HG02840 (cell line): ENCODE measurements around the gene GPR135.
"Not testable (repeated sequence)": the region's sequence is repeated elsewhere in the genome, so short reads cannot be mapped to it uniquely, and the experiment has no call there.

ENCODE experiments used
- ATAC-seq: cut with Tn5 transposase; IDR thresholded peaks from one replicate; pipeline ENCODE4 v1.9.1; 2021; ENCODE audit warnings: mild to moderate bottlenecking, moderate library complexity, moderate number of reproducible peaks; ENCODE audit not compliant: unreplicated experiment, low FRiP score

GPR135 gene

GRCh38 chr14:59478540-59478939 is 13.4 kb upstream of the GPR135 start:
- ATAC-seq, result no peak

GRCh38 chr14:59475709-59476108 is 10.5 kb upstream of the GPR135 start:
- no peak for ATAC-seq

GRCh38 chr14:59474172-59474571 is 9.0 kb upstream of the GPR135 start:
- no peak for ATAC-seq

- ATAC-seq, result peak; percentile 64
Measured at GRCh38 chr14:59464486-59465315, 479 bp downstream of the GPR135 start.

- no peak for ATAC-seq
Measured at GRCh38 chr14:59463787-59464485, 1.2 kb downstream of the GPR135 start.

GRCh38 chr14:59461891-59462290 is 3.3 kb downstream of the GPR135 start:
- ATAC-seq, result no peak

- no peak for ATAC-seq
Measured at GRCh38 chr14:59460378-59460777, 4.8 kb downstream of the GPR135 start.

- no peak for ATAC-seq
Measured at GRCh38 chr14:59458486-59458885, 6.7 kb downstream of the GPR135 start.

- no peak for ATAC-seq
Measured at GRCh38 chr14:59455411-59455810, 9.8 kb downstream of the GPR135 start.

- no peak for ATAC-seq
Measured at GRCh38 chr14:59454139-59454538, 11.0 kb downstream of the GPR135 start.

GRCh38 chr14:59451849-59452248 is 13.3 kb downstream of the GPR135 start:
- ATAC-seq, result no peak

GRCh38 chr14:59450716-59451115 is 14.5 kb downstream of the GPR135 start:
- ATAC-seq, result no peak

GRCh38 chr14:59448673-59449072 is 16.5 kb downstream of the GPR135 start:
- ATAC-seq, result not testable (repeated sequence)

- ATAC-seq, result no peak
Measured at GRCh38 chr14:59439256-59439965, 25.8 kb downstream of the GPR135 start.

- no peak for ATAC-seq
Measured at GRCh38 chr14:59438195-59438647, 27.0 kb downstream of the GPR135 start.

GRCh38 chr14:59435987-59436386 is 29.2 kb downstream of the GPR135 start:
- ATAC-seq, result no peak

- no peak for ATAC-seq
Measured at GRCh38 chr14:59435101-59435500, 30.1 kb downstream of the GPR135 start.

- no peak for ATAC-seq
Measured at GRCh38 chr14:59429790-59430189, 35.4 kb downstream of the GPR135 start.

GRCh38 chr14:59428581-59429012 is 36.6 kb downstream of the GPR135 start:
- ATAC-seq, result no peak

- ATAC-seq, result no peak
Measured at GRCh38 chr14:59427653-59428580, 37.3 kb downstream of the GPR135 start.
